ENCODE measurements around the gene CACNB3. TPM values are rescaled to one million over a fixed set of nuclear protein-coding genes. Genes with fewer than 3 reads are reported as not detected.

Gene CACNB3
- total and polyA plus RNA-seq, 2 of the 13 experiments (the other 11 are each of a cell fraction or from before 2014, with no cell fraction given): 0.29 to 0.54 TPM

GRCh38 chr12:48815126-48816110 lies 2.9 kb upstream of the CACNB3 start (continued):
- TF ChIP-seq, protein P1, sequence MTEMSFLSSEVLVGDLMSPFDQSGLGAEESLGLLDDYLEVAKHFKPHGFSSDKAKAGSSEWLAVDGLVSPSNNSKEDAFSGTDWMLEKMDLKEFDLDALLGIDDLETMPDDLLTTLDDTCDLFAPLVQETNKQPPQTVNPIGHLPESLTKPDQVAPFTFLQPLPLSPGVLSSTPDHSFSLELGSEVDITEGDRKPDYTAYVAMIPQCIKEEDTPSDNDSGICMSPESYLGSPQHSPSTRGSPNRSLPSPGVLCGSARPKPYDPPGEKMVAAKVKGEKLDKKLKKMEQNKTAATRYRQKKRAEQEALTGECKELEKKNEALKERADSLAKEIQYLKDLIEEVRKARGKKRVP (CRISPR knock-in tag; IDR thresholded peaks at IDR 0.05): no peak
- TF ChIP-seq SMAD1 (CRISPR knock-in tag; IDR thresholded peaks at IDR 0.05; ENCODE audit: borderline replicate concordance, low read depth) (no peak), MXI1 (IDR thresholded peaks at IDR 0.05; ENCODE audit: borderline replicate concordance, low read depth, low read length) (no peak), THRA (CRISPR knock-in tag; IDR thresholded peaks at IDR 0.05; ENCODE audit: borderline replicate concordance) (no peak), TAF1 (CRISPR knock-in tag; IDR thresholded peaks at IDR 0.05) (0 out of 2 replicates have a peak, but pooled peaks have one; percentile 23), ZNF232 (CRISPR knock-in tag; IDR thresholded peaks at IDR 0.05; ENCODE audit: borderline replicate concordance) (no peak), BCL6 (CRISPR knock-in tag; IDR thresholded peaks at IDR 0.05) (no peak; the same call in 1 of the 2 replicates), NFYB (CRISPR knock-in tag; IDR thresholded peaks at IDR 0.05) (no peak), ZNF333 (CRISPR knock-in tag; IDR thresholded peaks at IDR 0.05; ENCODE audit: borderline replicate concordance) (0 out of 2 replicates have a peak, but pooled peaks have one; percentile 5), ZMYM2 (CRISPR knock-in tag; IDR thresholded peaks at IDR 0.05) (0 out of 2 replicates have a peak, but pooled peaks have one; percentile 45), ARNT (IDR thresholded peaks at IDR 0.05) (no peak), MXD1 (CRISPR knock-in tag; IDR thresholded peaks at IDR 0.05) (no peak; the same call in 1 of the 2 replicates), GLMP (CRISPR knock-in tag; IDR thresholded peaks at IDR 0.05; ENCODE audit: borderline replicate concordance) (no peak), KLF11 (CRISPR knock-in tag; IDR thresholded peaks at IDR 0.05) (no peak), KLF16 (CRISPR knock-in tag; IDR thresholded peaks at IDR 0.05) (no peak), ELK4 (CRISPR knock-in tag; IDR thresholded peaks at IDR 0.05; ENCODE audit: borderline replicate concordance) (no peak), UBTF (CRISPR knock-in tag; IDR thresholded peaks at IDR 0.05) (peak; percentile 29; the same call in 1 of the 2 replicates), ZNF263 (CRISPR knock-in tag; IDR thresholded peaks at IDR 0.05) (peak; percentile 94)
- TF ChIP-seq, protein P2, sequence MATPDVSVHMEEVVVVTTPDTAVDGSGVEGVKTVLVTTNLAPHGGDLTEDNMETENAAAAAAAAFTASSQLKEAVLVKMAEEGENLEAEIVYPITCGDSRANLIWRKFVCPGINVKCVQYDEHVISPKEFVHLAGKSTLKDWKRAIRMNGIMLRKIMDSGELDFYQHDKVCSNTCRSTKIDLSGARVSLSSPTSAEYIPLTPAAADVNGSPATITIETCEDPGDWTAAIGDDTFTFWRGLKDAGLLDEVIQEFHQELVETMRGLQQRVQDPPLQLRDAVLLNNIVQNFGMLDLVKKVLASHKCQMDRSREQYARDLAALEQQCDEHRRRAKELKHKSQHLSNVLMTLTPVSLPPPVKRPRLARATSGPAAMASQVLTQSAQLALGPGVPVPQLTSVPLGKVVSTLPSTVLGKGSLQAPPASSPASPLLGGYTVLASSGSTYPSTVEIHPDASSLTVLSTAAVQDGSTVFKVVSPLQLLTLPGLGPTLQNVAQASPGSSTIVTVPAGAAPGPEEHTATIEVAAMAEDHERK (CRISPR knock-in tag; IDR thresholded peaks at IDR 0.05; ENCODE audit: low read depth): no peak
